ENCODE data around the gene GSE1.

The GSE1 gene

GRCh38 chr16:85664580-85665372 lies 51.7 kb downstream of the GSE1 start:
- Histone ChIP-seq H3K9me3 (ENCODE audit: control insufficient read depth, low read length) (no peaks in the 10 kb centered on the region), H3K9ac (ENCODE audit: low read length) (no peak overlapping the region), H3K36me3 (ENCODE audit: control insufficient read depth, insufficient read depth, low read length, severe bottlenecking) (peaks cover 97% of the 10 kb centered on the region), H3K27me3 (replicated peaks; ENCODE audit: control insufficient read depth, insufficient read depth, low read length) (no peaks in the 10 kb centered on the region), H3K4me1 (ENCODE audit: control insufficient read depth, insufficient read depth, low read length) (no peaks in the 10 kb centered on the region), H3K4me3 (ENCODE audit: low read length) (no peak overlapping the region)
- no peak for DNase-seq (ENCODE audit: low read depth)

- Histone ChIP-seq H3K36me3 (ENCODE audit: control insufficient read depth, insufficient read depth, low read length, severe bottlenecking) (peaks cover 98% of the 10 kb centered on the region), H3K9me3 (ENCODE audit: control insufficient read depth, low read length) (no peaks in the 10 kb centered on the region), H3K9ac (ENCODE audit: low read length) (no peak overlapping the region), H3K4me3 (ENCODE audit: low read length) (no peak overlapping the region), H3K27me3 (replicated peaks; ENCODE audit: control insufficient read depth, insufficient read depth, low read length) (no peaks in the 10 kb centered on the region), H3K4me1 (ENCODE audit: control insufficient read depth, insufficient read depth, low read length) (no peaks in the 10 kb centered on the region)
- DNase-seq (ENCODE audit: low read depth), result no peak
These were observed 52.2 kb downstream of the GSE1 start for GRCh38 chr16:85665373-85665740.

- Histone ChIP-seq H3K4me1 (ENCODE audit: control insufficient read depth, insufficient read depth, low read length) (no peaks in the 10 kb centered on the region), H3K36me3 (ENCODE audit: control insufficient read depth, insufficient read depth, low read length, severe bottlenecking) (peaks cover 99% of the 10 kb centered on the region), H3K9ac (ENCODE audit: low read length) (no peak overlapping the region), H3K9me3 (ENCODE audit: control insufficient read depth, low read length) (no peaks in the 10 kb centered on the region), H3K27me3 (replicated peaks; ENCODE audit: control insufficient read depth, insufficient read depth, low read length) (no peaks in the 10 kb centered on the region), H3K4me3 (ENCODE audit: low read length) (no peak overlapping the region)
- DNase-seq (ENCODE audit: low read depth), result no peak
These were observed 52.8 kb downstream of the GSE1 start for GRCh38 chr16:85665929-85666328.

GRCh38 chr16:85667261-85667660 lies 54.1 kb downstream of the GSE1 start:
- H3K9ac ChIP-seq (ENCODE audit: low read length), result no peak overlapping the region
- DNase-seq (ENCODE audit: low read depth), result no peak
- no peaks in the 10 kb centered on the region for H3K27me3 ChIP-seq (replicated peaks; ENCODE audit: control insufficient read depth, insufficient read depth, low read length)
- peaks cover 98% of the 10 kb centered on the region for H3K36me3 ChIP-seq (ENCODE audit: control insufficient read depth, insufficient read depth, low read length, severe bottlenecking)
- H3K4me3 ChIP-seq (ENCODE audit: low read length), result no peak overlapping the region
- H3K9me3 ChIP-seq (ENCODE audit: control insufficient read depth, low read length), result no peaks in the 10 kb centered on the region
- no peaks in the 10 kb centered on the region for H3K4me1 ChIP-seq (ENCODE audit: control insufficient read depth, insufficient read depth, low read length)

- Histone ChIP-seq H3K36me3 (ENCODE audit: control insufficient read depth, insufficient read depth, low read length, severe bottlenecking) (peaks cover 98% of the 10 kb centered on the region), H3K9me3 (ENCODE audit: control insufficient read depth, low read length) (no peaks in the 10 kb centered on the region), H3K4me3 (ENCODE audit: low read length) (no peak overlapping the region), H3K27me3 (replicated peaks; ENCODE audit: control insufficient read depth, insufficient read depth, low read length) (no peaks in the 10 kb centered on the region), H3K4me1 (ENCODE audit: control insufficient read depth, insufficient read depth, low read length) (no peaks in the 10 kb centered on the region), H3K9ac (ENCODE audit: low read length) (no peak overlapping the region)
- no peak for DNase-seq (ENCODE audit: low read depth)
These were observed 54.8 kb downstream of the GSE1 start for GRCh38 chr16:85667841-85668413.

GRCh38 chr16:85668676-85669424 lies 55.7 kb downstream of the GSE1 start:
- DNase-seq (ENCODE audit: low read depth), result no peak
- Histone ChIP-seq H3K4me3 (ENCODE audit: low read length) (no peak overlapping the region), H3K4me1 (ENCODE audit: control insufficient read depth, insufficient read depth, low read length) (peaks cover 6% of the 10 kb centered on the region), H3K9me3 (ENCODE audit: control insufficient read depth, low read length) (no peaks in the 10 kb centered on the region), H3K27me3 (replicated peaks; ENCODE audit: control insufficient read depth, insufficient read depth, low read length) (no peaks in the 10 kb centered on the region), H3K36me3 (ENCODE audit: control insufficient read depth, insufficient read depth, low read length, severe bottlenecking) (peaks cover 98% of the 10 kb centered on the region), H3K9ac (ENCODE audit: low read length) (no peak overlapping the region)

GRCh38 chr16:85670840-85671239 lies 57.7 kb downstream of the GSE1 start:
- H3K36me3 ChIP-seq (ENCODE audit: control insufficient read depth, insufficient read depth, low read length, severe bottlenecking), result peaks cover 98% of the 10 kb centered on the region
- H3K9ac ChIP-seq (ENCODE audit: low read length), result no peak overlapping the region
- no peak overlapping the region for H3K4me3 ChIP-seq (ENCODE audit: low read length)
- no peaks in the 10 kb centered on the region for H3K9me3 ChIP-seq (ENCODE audit: control insufficient read depth, low read length)
- no peaks in the 10 kb centered on the region for H3K27me3 ChIP-seq (replicated peaks; ENCODE audit: control insufficient read depth, insufficient read depth, low read length)
- peaks cover 13% of the 10 kb centered on the region for H3K4me1 ChIP-seq (ENCODE audit: control insufficient read depth, insufficient read depth, low read length)
- no peak for DNase-seq (ENCODE audit: low read depth)

GRCh38 chr16:85673529-85674417 lies 60.7 kb downstream of the GSE1 start:
- Histone ChIP-seq H3K36me3 (ENCODE audit: control insufficient read depth, insufficient read depth, low read length, severe bottlenecking) (peaks cover 87% of the 10 kb centered on the region), H3K4me1 (ENCODE audit: control insufficient read depth, insufficient read depth, low read length) (peaks cover 13% of the 10 kb centered on the region), H3K9ac (ENCODE audit: low read length) (no peak overlapping the region), H3K9me3 (ENCODE audit: control insufficient read depth, low read length) (no peaks in the 10 kb centered on the region), H3K27me3 (replicated peaks; ENCODE audit: control insufficient read depth, insufficient read depth, low read length) (no peaks in the 10 kb centered on the region), H3K4me3 (ENCODE audit: low read length) (no peak overlapping the region)
- DNase-seq (ENCODE audit: low read depth), result no peak

- Histone ChIP-seq H3K36me3 (ENCODE audit: control insufficient read depth, insufficient read depth, low read length, severe bottlenecking) (peaks cover 86% of the 10 kb centered on the region), H3K9ac (ENCODE audit: low read length) (no peak overlapping the region), H3K9me3 (ENCODE audit: control insufficient read depth, low read length) (no peaks in the 10 kb centered on the region), H3K4me1 (ENCODE audit: control insufficient read depth, insufficient read depth, low read length) (peaks cover 13% of the 10 kb centered on the region), H3K4me3 (ENCODE audit: low read length) (no peak overlapping the region), H3K27me3 (replicated peaks; ENCODE audit: control insufficient read depth, insufficient read depth, low read length) (no peaks in the 10 kb centered on the region)
- no peak for DNase-seq (ENCODE audit: low read depth)
These were observed 61.3 kb downstream of the GSE1 start for GRCh38 chr16:85674418-85674755.

- peaks cover 82% of the 10 kb centered on the region for H3K36me3 ChIP-seq (ENCODE audit: control insufficient read depth, insufficient read depth, low read length, severe bottlenecking)
- no peak for DNase-seq (ENCODE audit: low read depth)
These were observed 61.7 kb downstream of the GSE1 start for GRCh38 chr16:85674828-85675227.

More at GRCh38 chr16:85674828-85675227, 61.7 kb downstream of the GSE1 start:
- Histone ChIP-seq H3K4me1 (ENCODE audit: control insufficient read depth, insufficient read depth, low read length) (peaks cover 13% of the 10 kb centered on the region), H3K27me3 (replicated peaks; ENCODE audit: control insufficient read depth, insufficient read depth, low read length) (no peaks in the 10 kb centered on the region), H3K4me3 (ENCODE audit: low read length) (no peak overlapping the region), H3K9me3 (ENCODE audit: control insufficient read depth, low read length) (no peaks in the 10 kb centered on the region), H3K9ac (ENCODE audit: low read length) (no peak overlapping the region)

Measured in adipocyte (in vitro differentiated cells).